DND-41 (cell line): Measurements from ENCODE around the gene SERPINA5.

Source experiments
- ATAC-seq: fragments of 200-7000 bp; cut with Tn5 transposase; 3 replicates; pipeline ENCODE4 v1.9.1; 2021; ENCODE audit warnings: low read depth; ENCODE audit not compliant: insufficient read depth
- DNase-seq: peaks from one replicate; pipeline ENCODE4 v3.0.0-alpha.2; 2020
- H2AFZ ChIP-seq: 2 replicates; pipeline ENCODE4 v1.6.0; 2012; ENCODE audit warnings: low read depth, low read length
- H3K27ac ChIP-seq: 2 replicates; pipeline ENCODE4 v1.5.1; 2012; ENCODE audit warnings: low read length, inconsistent platforms
- H3K27me3 ChIP-seq: fragments of 200-600 bp; sonication (generic); 2 replicates; pipeline ENCODE4 v1.6.0; 2012; ENCODE audit warnings: low read length, mild to moderate bottlenecking, inconsistent platforms; ENCODE audit not compliant: insufficient read depth, poor library complexity
- H3K36me3 ChIP-seq: 2 replicates; pipeline ENCODE4 v1.5.1; 2012; ENCODE audit warnings: low read length, inconsistent platforms; ENCODE audit not compliant: insufficient read depth
- H3K4me1 ChIP-seq: 2 replicates; pipeline ENCODE4 v1.5.1; 2012; ENCODE audit warnings: mild to moderate bottlenecking, low read length; ENCODE audit not compliant: insufficient read depth
- H3K4me2 ChIP-seq: 2 replicates; pipeline ENCODE4 v1.6.0; 2012; ENCODE audit warnings: mild to moderate bottlenecking, moderate library complexity, low read length, inconsistent platforms; ENCODE audit not compliant: insufficient read depth
- H3K4me3 ChIP-seq, 2 experiments: fragments of 200-600 bp in 1 of 2; shearing (Covaris generic) in 1 of 2; 2 replicates each; pipeline ENCODE4 v1.5.1; 2012 to 2016; ENCODE audit warnings: inconsistent platforms in 2 of 2, low read length in 2 of 2, mild to moderate bottlenecking in 2 of 2, low read depth in 1 of 2, moderate library complexity in 1 of 2
- H3K79me2 ChIP-seq: 2 replicates; pipeline ENCODE4 v1.6.0; 2012; ENCODE audit warnings: low read length, inconsistent platforms; ENCODE audit not compliant: insufficient read depth
- H3K9ac ChIP-seq: 2 replicates; pipeline ENCODE4 v1.6.0; 2012; ENCODE audit warnings: low read depth, mild to moderate bottlenecking, inconsistent platforms, low read length, moderate library complexity
- H3K9me3 ChIP-seq: 2 replicates; pipeline ENCODE4 v1.5.1; 2012; ENCODE audit warnings: low read length, moderate library complexity, mild to moderate bottlenecking, inconsistent platforms; ENCODE audit not compliant: insufficient read depth, severe bottlenecking
- H4K20me1 ChIP-seq: 2 replicates; pipeline ENCODE4 v1.6.0; 2012; ENCODE audit warnings: low read length; ENCODE audit not compliant: insufficient read depth
- EZH2 ChIP-seq: IDR thresholded peaks from 3 replicates; pipeline ENCODE4 v1.6.1; 2012; ENCODE audit warnings: borderline replicate concordance, low read depth, mild to moderate bottlenecking, moderate library complexity, low read length, inconsistent platforms; ENCODE audit not compliant: severe bottlenecking
- TF ChIP-seq, protein P1 (sequence below): IDR thresholded peaks from 2 replicates; pipeline ENCODE4 v1.5.1; 2012; ENCODE audit warnings: borderline replicate concordance, low read length, moderate library complexity, mild to moderate bottlenecking; ENCODE audit not compliant: poor library complexity, severe bottlenecking; ENCODE audit errors: extremely low read depth

Gene SERPINA5

DNA sequence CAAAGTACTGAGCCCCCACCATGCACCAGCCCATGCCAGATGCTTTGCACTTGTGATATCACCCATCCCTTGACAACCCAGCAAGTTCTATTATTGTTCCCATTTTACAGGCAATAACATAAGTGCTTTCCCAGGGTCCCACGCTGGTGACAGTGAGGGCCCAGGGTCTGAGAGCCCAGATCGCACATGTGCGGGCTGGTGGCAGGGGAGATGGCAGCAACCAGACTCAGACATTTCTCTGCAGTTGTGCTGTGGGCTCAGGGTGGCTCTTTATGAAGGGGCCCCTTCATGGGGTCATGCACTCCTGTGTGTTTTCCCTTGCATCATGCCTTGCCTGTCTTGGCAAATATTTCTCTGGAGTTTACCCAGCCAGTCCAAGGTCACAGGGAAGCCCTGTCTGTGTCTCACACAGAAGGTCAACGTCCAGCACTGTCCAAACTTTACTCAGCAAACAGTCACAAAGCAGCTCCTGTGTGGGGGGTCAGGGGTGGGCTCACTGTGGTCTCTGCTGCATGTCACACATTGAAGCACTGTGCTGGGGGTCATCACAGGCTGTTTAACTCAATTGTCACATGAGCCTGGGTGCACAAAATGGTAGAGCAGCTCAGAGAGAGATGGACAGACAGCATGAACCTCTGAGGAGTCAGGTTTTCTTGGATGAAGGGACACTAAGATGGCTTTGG is 12.7 kb downstream of the SERPINA5 start:
- no peak overlapping the region for H3K4me2 ChIP-seq
- DNase-seq (no peak), ATAC-seq (no peak)
- H4K20me1 ChIP-seq, result no peaks in the 10 kb centered on the region
- H3K9ac ChIP-seq, result no peak overlapping the region
- H2AFZ ChIP-seq, result no peak overlapping the region
- no peak overlapping the region for H3K27ac ChIP-seq
- H3K4me3 ChIP-seq, result no peak overlapping the region
- no peaks in the 10 kb centered on the region for H3K27me3 ChIP-seq
- no peaks in the 10 kb centered on the region for H3K79me2 ChIP-seq
- H3K36me3 ChIP-seq, result no peaks in the 10 kb centered on the region
- TF ChIP-seq EZH2, result no peak
- TF ChIP-seq, protein P1, sequence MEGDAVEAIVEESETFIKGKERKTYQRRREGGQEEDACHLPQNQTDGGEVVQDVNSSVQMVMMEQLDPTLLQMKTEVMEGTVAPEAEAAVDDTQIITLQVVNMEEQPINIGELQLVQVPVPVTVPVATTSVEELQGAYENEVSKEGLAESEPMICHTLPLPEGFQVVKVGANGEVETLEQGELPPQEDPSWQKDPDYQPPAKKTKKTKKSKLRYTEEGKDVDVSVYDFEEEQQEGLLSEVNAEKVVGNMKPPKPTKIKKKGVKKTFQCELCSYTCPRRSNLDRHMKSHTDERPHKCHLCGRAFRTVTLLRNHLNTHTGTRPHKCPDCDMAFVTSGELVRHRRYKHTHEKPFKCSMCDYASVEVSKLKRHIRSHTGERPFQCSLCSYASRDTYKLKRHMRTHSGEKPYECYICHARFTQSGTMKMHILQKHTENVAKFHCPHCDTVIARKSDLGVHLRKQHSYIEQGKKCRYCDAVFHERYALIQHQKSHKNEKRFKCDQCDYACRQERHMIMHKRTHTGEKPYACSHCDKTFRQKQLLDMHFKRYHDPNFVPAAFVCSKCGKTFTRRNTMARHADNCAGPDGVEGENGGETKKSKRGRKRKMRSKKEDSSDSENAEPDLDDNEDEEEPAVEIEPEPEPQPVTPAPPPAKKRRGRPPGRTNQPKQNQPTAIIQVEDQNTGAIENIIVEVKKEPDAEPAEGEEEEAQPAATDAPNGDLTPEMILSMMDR, result no peak
- H3K4me1 ChIP-seq, result no peaks in the 10 kb centered on the region
- no peaks in the 10 kb centered on the region for H3K9me3 ChIP-seq

DNA sequence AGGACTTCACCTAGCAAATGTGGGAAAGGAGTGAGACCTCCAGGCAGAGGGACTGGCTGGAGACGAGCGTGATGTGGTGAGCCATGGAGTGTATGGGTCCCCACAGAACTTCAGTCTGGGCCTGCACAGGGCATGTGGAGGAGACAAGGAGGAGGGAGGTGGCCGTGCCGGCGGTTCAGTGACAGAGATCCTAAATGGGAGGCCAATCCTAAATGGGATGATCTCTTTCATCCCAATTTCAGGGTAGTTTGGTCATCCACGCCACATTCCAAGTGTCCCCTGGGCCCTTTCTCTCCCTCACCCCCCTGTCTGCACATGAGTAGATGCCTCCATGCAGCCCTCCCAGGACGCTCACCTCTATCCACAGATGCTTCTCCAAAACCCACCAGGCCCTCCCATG is 13.2 kb downstream of the SERPINA5 start:
- TF ChIP-seq EZH2, result no peak
- TF ChIP-seq, protein P1, result no peak
- H3K27me3 ChIP-seq, result no peaks in the 10 kb centered on the region
- no peaks in the 10 kb centered on the region for H3K9me3 ChIP-seq
- no peak overlapping the region for H3K9ac ChIP-seq
- H3K4me1 ChIP-seq, result no peaks in the 10 kb centered on the region
- H3K79me2 ChIP-seq, result no peaks in the 10 kb centered on the region
- ATAC-seq, result no peak
- H2AFZ ChIP-seq, result no peak overlapping the region
- no peak overlapping the region for H3K27ac ChIP-seq
- H3K4me3 ChIP-seq, result no peak overlapping the region
- H3K36me3 ChIP-seq, result no peaks in the 10 kb centered on the region
- no peak for DNase-seq
- H3K4me2 ChIP-seq, result no peak overlapping the region
- no peaks in the 10 kb centered on the region for H4K20me1 ChIP-seq

DNA sequence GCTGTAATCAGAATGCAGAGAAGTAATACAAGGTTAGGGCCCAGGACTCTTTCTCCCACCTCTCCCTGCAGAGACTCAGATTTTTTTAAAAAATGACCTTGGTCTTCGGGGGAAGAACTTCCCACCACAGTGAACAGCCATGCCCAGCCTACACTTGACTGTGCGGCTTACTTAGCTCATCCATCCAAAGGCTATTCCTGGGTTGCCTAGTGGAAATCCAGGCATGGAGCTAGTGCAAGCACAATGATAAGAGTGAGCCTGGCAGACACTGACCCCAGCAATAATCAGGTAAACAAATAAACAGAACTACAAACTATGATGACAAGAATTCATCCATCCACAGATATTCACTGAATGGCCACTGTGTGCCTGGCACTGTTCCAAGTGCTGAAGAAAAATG is 14.7 kb downstream of the SERPINA5 start:
- Histone ChIP-seq H3K36me3 (no peaks in the 10 kb centered on the region), H3K4me2 (no peak overlapping the region), H3K79me2 (no peaks in the 10 kb centered on the region), H3K27ac (no peak overlapping the region), H3K9ac (no peak overlapping the region), H2AFZ (no peak overlapping the region), H4K20me1 (no peaks in the 10 kb centered on the region), H3K27me3 (no peaks in the 10 kb centered on the region), H3K9me3 (no peaks in the 10 kb centered on the region), H3K4me3 (no peak overlapping the region), H3K4me1 (no peaks in the 10 kb centered on the region)
- DNase-seq (no peak), ATAC-seq (no peak)
- no peak for TF ChIP-seq EZH2
- TF ChIP-seq, protein P1, result no peak
